HG03280 (cell line): Measurements from ENCODE around the gene NRXN3.

Experiments used
- ATAC-seq: cut with Tn5 transposase; IDR thresholded peaks from one replicate; pipeline ENCODE4 v1.9.1; 2021; ENCODE audit warnings: mild to moderate bottlenecking, moderate library complexity; ENCODE audit not compliant: unreplicated experiment

NRXN3 gene

GRCh38 chr14:78319406-78319805 lies 149.2 kb downstream of the NRXN3 start:
- no peak for ATAC-seq

- no peak for ATAC-seq
These were observed 149.9 kb downstream of the NRXN3 start for GRCh38 chr14:78319887-78320635.

GRCh38 chr14:78324353-78324752 lies 154.2 kb downstream of the NRXN3 start:
- no peak for ATAC-seq

- ATAC-seq, result no peak
These were observed 155.7 kb downstream of the NRXN3 start for GRCh38 chr14:78325911-78326310.

GRCh38 chr14:78327426-78328221 lies 157.5 kb downstream of the NRXN3 start:
- no peak for ATAC-seq

- no peak for ATAC-seq
These were observed 159.2 kb downstream of the NRXN3 start for GRCh38 chr14:78329371-78329770.

GRCh38 chr14:78335531-78335930 lies 165.4 kb downstream of the NRXN3 start:
- no peak for ATAC-seq

DNA sequence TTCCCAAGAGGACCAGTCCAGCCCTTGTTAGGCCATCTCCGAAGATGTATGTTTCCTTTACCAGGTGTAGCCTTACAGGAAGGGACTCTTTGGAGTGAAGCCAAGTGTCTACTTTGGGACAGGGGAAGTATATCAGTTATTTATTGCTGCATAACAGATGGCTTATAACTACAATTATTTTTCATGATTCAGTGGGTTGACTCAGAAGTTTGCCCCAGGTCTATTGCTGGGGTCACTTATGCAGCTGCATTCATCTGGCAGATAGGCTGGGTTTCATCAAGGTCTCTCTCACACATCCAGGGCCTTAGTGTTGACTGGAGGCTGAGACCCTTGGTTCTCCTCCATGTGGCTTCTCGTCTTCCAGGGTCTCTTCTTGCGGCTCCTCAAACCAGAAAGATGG lies 170.1 kb downstream of the NRXN3 start:
- ATAC-seq, result no peak

DNA sequence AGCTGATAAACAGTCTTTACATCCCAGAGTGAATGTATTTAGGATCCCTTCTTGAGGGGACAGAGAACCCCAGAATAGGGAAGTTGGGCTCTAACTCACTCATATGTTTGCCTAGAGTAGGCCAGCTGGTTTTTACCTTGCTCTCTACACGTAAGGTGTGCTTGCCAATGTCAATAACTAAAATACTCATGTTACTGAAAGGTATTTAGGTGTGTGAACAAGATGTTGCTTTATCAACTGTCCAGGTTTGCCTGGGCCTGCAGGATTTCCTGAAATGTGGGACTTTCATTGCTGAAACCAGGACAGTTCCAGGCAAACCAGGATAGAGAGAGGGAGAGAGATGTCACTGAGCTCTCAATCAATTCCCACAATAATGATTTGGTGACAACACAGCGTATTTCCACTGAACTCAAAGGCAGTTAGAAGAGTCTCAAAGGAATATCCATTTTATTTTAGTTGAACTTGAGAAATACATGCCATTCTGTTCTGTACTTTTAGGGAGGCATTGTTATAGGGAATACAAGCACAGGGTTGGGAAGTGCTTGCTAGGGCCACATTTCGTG lies 171.7 kb downstream of the NRXN3 start:
- ATAC-seq, result no peak

DNA sequence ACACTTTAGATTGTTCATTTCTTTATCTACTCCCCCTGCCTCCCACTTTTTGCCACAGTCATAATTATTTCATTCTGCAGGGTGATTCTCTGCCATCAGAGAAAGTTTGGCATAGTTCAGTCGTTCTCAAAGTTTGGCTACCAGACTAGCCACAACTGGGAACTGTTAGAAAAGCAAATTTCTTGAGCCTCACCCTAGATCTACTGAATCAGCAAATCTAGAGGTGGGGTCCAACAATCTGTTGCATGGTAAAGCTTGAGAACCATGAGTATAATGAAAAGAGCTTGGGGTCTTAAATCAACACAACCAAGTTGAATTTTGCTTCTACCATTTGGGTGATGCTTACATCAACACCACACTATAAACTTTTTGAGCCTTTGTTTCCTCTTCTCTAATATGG lies 172.7 kb downstream of the NRXN3 start:
- no peak for ATAC-seq

GRCh38 chr14:78344290-78344689 lies 174.1 kb downstream of the NRXN3 start:
- ATAC-seq, result no peak

DNA sequence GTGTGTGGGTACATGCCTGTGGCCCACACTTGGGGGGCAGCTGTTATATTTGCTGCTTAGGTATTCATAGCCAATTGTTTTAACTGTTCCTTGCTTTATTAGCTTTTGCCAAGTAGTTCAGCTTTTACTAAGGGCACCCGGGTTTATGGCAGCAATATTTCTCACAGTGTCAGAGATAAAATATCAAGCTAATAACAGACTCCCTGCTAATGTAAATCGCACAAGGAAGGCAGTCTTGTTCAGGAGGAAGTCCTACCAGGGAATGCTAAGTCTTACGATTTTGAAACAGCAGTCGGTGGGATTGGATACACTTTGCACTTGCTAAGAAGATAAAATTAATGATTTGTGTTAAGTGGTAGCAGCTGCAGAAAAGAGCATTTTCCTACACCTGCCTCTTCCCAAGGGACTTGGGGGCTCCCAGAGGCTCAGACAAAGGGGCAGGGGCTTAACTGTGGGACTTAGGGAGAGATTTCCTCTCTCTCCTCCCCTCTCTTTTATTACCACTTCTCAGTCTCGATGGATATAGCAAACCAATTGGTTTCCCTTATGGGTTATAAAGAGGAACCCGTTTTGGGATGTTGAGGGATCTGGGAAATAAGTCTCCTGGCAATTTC lies 175.1 kb downstream of the NRXN3 start:
- no peak for ATAC-seq

DNA sequence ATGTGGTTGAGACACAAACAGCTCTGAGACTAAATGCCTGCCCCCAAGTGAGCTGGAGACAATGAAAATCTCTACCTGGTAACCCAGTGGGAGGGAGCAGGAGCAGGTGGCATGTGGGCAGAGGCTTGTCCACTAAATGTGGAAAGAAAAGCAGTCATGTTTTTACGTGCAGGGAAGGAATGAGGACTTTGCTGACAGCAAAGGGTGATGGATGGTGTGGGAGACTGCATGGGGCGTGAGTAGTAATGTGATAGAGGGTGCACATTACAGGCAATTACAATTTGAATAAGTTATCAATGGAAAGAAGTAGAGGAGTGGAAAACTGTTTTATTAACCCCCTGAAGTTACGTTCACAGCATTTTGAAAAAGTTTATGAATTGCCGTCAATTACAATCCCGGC lies 176.6 kb downstream of the NRXN3 start:
- ATAC-seq, result no peak

GRCh38 chr14:78355109-78355508 lies 184.9 kb downstream of the NRXN3 start:
- no peak for ATAC-seq

DNA sequence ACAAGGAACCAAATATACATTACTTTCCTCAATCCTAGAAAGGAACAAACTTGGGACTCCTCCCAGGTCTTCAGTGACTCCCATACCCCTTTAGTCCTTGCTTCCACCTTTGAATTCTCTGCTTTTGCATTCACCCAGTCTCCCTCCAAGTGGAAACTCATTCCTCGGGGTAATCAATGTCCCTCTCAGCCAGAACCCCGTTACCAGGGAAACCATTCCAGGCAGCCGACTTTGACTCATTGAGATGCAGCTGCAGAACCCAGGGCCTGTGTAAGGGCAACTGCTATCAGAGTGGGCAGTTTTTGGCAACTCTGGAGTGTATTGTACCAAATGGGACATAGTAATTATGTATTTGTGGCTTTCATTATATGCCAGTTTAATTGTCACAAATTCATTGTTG lies 186.2 kb downstream of the NRXN3 start:
- ATAC-seq, result no peak

- ATAC-seq, result no peak
These were observed 188.4 kb downstream of the NRXN3 start for GRCh38 chr14:78358591-78358990.

GRCh38 chr14:78359581-78359980 lies 189.4 kb downstream of the NRXN3 start:
- no peak for ATAC-seq

- ATAC-seq, result no peak
These were observed 192.8 kb downstream of the NRXN3 start for GRCh38 chr14:78363008-78363407.

DNA sequence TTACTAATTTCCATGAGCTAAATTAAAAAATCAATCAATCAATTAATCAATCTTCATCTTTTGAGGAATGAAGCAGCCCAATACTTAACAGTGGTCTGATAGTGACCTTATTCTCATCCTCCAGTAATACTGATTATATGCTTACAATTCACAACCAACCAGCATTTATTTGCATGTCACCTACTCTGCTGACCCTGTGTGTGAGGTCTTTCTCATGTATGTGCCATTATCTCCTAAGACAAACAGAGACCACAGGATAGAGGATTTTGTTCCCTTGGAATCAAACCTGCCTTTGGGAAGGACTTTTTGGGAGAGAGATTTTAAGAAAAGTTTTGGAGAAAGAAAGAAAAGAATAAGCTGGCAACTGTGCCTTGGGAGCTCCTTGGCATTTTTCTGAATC lies 197.2 kb downstream of the NRXN3 start:
- no peak for ATAC-seq

DNA sequence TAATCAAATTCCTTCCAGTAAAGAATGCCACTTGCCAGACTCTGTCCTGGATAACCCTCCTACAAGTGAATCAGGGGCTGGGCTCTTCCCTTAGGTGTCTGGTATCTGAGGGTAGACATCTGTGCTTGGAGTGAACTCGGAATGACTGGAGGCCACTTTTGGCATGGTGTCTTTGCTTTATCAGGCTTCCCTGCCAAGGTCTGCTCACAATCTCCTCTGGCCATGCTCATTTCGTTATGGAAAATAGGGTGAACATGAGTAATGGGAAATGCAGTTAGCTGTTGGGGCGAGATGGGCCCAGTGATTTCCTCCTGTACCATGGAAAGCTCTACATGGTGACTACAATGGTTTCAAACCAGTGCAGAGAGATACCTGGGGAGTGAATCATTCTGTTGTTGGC lies 212.9 kb downstream of the NRXN3 start:
- no peak for ATAC-seq

GRCh38 chr14:78398216-78398615 lies 228.0 kb downstream of the NRXN3 start:
- no peak for ATAC-seq
